GM18870 (cell line): ENCODE results near the gene CETP.

ENCODE experiments used
- ATAC-seq: cut with Tn5 transposase; IDR thresholded peaks from one replicate; pipeline ENCODE4 v1.9.1; 2021; ENCODE audit warnings: moderate library complexity; ENCODE audit not compliant: unreplicated experiment

The CETP gene

GRCh38 chr16:57016831-57017230 is 55.1 kb downstream of the CETP start:
- no peak for ATAC-seq

- ATAC-seq, result no peak
Measured at GRCh38 chr16:57017251-57017650, 55.5 kb downstream of the CETP start.

DNA sequence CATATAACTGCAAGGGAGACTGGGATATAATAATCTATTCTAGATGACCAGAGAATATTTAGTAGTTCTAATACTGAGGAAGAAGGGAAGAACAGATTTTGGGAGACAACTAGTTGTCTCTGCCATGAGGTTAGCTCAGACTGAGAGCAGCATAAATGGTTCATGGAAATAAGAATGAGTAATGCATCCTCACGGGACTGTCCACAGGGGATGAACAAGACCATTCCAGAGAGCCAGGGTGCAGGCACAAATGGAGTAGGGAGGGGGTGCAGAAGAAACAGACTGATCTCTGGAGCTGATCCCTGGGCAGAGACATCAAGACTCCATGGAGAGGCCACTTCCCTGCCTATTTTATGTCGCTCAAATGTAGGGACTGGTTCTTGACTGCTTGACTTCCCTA is 58.0 kb downstream of the CETP start:
- no peak for ATAC-seq

DNA sequence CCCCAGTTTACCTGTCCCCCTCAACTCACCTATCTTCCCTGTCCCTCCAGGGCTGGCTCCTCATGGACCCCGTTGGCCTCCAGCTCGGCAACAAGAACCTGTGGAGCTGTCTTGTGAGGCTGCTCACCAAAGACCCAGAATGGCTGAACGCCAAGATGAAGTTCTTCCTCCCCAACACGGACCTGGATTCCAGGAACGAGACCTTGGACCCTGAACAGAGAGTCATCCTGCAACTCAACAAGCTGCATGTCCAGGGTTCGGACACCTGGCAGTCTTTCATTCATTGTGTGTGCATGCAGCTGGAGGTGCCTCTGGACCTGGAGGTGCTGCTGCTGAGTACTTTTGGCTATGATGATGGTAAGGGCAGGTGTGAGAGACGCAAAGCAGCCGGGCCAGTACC is 58.9 kb downstream of the CETP start:
- no peak for ATAC-seq

DNA sequence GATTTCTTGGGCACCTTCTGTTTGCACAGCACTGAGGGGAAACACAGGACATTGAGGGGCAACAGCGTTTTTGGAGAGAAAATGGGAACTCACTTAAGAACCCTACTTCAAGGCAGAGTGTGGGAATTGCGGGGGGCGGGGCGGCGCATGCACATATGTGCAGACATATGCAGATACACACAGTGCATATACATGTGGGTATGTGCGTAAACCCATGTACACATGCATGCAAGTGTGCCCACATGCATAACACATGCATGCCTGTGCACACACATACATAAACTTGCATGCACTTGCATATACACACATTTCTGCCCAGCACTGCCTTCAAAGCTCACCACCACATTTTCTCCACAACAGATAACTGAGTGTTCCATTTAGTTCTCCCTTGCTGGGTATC is 60.0 kb downstream of the CETP start:
- ATAC-seq, result no peak

DNA sequence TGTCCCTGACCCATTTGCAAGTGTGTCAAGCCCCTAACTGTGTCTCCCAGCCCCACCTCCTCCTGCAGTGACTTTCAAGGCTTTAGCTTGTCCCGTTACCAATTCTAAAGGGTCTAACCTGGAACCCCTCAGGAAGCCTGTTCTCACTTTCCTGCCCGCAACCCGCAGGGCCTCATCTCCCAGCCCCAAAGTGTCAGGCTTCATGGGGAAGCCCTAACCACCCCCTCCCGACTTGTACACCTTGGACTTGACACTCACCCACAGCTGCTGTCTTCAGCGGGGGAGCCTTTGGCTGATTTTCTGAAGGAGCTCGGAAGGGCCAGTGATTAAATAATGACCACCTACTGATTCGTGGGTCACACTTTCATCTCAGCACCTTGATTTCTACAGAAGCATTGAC is 60.7 kb downstream of the CETP start:
- ATAC-seq, result no peak

DNA sequence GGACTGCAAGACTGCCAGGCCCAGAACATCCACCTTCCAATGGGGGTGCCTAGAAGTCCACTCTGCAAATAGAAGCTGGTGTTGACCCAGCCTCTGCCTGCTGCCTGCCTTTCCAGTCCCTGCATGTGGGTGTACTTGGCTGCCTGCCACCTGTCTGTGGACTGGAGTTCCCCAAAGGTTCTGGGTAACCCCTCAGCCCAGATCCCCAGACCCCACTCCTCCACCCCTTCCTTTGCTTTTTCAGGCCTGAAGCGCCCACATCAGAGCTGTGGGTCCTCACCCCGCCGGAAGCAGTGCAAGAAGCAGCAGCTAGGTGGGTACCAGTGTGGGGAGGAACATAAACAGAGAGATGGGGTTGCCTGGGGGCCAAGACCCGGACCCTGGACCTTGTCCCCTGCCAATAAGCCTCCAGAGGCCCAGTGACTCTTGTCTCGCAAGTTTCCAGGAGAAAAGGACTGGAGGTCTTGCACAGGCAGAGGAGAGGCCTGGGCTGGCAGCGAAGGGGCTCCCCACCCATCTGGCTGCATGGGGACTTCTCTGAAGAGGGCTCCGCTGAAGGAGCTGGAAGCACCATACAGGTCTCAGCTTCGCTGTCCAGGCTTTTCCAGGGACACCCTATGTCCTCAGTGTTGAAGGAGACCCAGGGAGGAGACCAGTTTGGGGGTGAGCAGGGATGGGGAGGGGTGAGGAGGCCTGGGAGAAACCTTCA is 61.9 kb downstream of the CETP start:
- ATAC-seq, result no peak

DNA sequence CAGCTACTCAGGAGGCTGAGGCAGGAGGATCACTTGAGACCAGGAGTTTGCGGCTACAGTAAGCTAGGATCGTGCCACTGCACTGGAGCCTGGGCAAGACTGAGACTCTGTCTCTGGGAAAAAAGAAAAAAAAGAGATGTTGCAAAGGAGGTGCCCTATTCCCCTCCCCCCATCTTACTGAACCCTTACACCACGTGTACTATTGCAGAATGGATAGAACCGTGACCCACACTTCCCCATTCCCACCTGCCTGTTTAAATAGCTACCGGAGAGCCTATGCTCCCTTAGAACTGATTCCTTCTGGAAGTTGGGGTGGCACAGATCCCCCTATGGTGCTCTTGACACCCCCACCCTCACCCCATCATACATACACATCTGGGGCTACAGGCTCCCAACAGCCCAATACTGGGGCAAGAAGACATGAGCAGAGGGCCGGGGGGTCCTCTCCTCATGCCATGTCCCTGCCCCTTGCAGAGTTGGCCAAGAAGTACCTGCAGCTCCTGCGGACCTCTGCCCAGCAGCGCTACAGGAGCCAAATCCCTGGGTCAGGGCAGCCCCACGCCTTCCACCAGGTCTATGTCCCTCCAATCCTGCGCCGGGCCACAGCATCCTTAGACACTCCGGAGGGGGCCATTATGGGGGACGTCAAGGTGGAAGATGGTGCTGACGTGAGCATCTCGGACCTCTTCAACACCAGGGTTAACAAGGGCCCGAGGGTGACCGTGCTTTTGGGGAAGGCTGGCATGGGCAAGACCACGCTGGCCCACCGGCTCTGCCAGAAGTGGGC is 63.3 kb downstream of the CETP start:
- no peak for ATAC-seq

DNA sequence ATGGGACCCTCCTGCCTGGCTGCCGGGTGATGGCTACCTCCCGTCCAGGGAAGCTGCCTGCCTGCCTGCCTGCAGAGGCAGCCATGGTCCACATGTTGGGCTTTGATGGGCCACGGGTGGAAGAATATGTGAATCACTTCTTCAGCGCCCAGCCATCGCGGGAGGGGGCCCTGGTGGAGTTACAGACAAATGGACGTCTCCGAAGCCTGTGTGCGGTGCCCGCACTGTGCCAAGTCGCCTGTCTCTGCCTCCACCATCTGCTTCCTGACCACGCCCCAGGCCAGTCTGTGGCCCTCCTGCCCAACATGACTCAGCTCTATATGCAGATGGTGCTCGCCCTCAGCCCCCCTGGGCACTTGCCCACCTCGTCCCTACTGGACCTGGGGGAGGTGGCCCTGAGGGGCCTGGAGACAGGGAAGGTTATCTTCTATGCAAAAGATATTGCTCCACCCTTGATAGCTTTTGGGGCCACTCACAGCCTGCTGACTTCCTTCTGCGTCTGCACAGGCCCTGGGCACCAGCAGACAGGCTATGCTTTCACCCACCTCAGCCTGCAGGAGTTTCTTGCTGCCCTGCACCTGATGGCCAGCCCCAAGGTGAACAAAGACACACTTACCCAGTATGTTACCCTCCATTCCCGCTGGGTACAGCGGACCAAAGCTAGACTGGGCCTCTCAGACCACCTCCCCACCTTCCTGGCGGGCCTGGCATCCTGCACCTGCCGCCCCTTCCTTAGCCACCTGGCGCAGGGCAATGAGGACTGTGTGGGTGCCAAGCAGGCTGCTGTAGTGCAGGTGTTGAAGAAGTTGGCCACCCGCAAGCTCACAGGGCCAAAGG is 64.4 kb downstream of the CETP start:
- ATAC-seq, result no peak

DNA sequence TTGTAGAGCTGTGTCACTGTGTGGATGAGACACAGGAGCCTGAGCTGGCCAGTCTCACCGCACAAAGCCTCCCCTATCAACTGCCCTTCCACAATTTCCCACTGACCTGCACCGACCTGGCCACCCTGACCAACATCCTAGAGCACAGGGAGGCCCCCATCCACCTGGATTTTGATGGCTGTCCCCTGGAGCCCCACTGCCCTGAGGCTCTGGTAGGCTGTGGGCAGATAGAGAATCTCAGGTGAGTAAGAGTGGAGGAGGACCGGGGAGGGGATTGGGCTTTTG is 65.0 kb downstream of the CETP start:
- no peak for ATAC-seq

DNA sequence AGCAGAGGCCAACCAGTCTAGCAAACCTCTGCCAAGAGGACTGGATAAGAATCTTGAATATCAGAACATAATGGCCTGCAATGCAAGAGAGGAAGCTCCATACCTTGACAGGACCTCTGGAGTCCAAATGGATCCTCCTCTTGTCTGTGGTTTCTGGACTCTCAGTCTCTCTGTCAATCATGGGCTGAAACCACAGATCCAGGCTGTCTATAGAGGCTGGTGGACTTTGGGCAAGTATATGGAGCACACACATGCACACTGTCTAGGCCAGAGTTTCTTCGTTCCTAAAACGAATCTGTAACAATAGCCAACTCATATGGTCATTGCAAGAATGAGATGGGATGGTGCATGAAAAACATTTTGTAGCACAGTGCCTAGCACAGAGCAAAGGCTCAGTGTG is 65.3 kb downstream of the CETP start:
- ATAC-seq, result no peak

- no peak for ATAC-seq
Measured at GRCh38 chr16:57028086-57028485, 66.3 kb downstream of the CETP start.

DNA sequence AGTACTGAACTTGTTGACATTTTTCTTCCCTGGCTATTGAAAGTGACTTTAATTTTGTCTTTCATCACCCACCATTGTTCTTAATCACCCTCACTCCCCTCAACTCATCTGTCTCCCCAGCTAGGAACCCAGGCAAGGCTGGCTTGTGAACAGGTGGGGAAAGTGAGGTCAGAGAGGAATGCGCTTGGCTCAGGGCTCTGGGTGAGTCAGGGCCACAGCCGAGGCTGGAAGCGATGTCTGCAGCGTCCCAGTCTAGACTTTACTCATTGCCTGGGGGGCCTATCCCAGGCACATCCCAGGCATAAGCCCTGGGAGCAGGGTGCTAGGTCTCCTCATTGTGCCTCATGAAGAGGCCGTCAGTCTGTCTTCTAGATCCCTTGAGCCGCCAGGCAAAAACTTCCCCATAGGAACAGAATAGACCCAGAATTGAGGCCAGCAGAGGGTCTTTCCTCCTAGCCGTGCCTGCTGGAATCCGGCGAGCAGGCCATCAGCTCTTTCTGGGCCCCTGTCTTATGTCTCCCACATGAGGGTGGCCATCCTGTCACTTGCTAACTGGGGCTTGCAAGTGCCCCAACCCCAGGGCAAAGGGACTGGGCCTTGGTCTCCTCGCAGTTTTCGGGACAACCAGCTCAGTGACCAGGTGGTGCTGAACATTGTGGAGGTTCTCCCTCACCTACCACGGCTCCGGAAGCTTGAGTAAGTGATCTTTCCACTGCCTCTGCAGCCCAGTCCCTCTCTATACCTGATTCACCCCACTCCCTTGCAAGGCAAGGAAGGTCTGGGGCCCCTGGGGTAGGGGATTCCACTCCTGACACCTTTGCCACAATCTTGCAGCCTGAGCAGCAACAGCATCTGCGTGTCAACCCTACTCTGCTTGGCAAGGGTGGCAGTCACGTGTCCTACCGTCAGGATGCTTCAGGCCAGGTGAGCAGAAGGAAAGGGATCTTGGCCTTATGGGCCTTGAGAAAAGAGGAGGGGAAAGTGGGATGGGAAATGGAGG is 67.7 kb downstream of the CETP start:
- ATAC-seq, result no peak

- ATAC-seq, result no peak
Measured at GRCh38 chr16:57030346-57030902, 68.7 kb downstream of the CETP start.

- no peak for ATAC-seq
Measured at GRCh38 chr16:57031156-57031555, 69.4 kb downstream of the CETP start.

GRCh38 chr16:57032346-57032745 is 70.6 kb downstream of the CETP start:
- ATAC-seq, result no peak

- no peak for ATAC-seq
Measured at GRCh38 chr16:57032931-57033330, 71.2 kb downstream of the CETP start.
